ENCODE results near the gene MCOLN1. TPM values are rescaled to one million over a fixed set of nuclear protein-coding genes. Genes with fewer than 3 reads are reported as not detected.
"Not testable (repeated sequence)": the region's sequence is repeated elsewhere in the genome, so short reads cannot be mapped to it uniquely, and the experiment has no call there.

MCOLN1 gene
- total RNA-seq, 4 donors from 2014 or later: 5.6 to 24.7 (median 8.0) TPM

GRCh38 chr19:7565332-7565731 is 42.9 kb downstream of the MCOLN1 start:
- Histone ChIP-seq H3K4me1 (no peaks in the 10 kb centered on the region), H3K36me3 (no peaks in the 10 kb centered on the region), H3K4me3 (no peak overlapping the region), H3K27ac (no peak overlapping the region), H3K27me3 (no peaks in the 10 kb centered on the region), H3K9me3 (no peaks in the 10 kb centered on the region)
- intact Hi-C loops (cut with DNase I; ENCODE audit: low total_unique reads): no loop called here
- DNase-seq: no peak
- TF ChIP-seq, protein P1, sequence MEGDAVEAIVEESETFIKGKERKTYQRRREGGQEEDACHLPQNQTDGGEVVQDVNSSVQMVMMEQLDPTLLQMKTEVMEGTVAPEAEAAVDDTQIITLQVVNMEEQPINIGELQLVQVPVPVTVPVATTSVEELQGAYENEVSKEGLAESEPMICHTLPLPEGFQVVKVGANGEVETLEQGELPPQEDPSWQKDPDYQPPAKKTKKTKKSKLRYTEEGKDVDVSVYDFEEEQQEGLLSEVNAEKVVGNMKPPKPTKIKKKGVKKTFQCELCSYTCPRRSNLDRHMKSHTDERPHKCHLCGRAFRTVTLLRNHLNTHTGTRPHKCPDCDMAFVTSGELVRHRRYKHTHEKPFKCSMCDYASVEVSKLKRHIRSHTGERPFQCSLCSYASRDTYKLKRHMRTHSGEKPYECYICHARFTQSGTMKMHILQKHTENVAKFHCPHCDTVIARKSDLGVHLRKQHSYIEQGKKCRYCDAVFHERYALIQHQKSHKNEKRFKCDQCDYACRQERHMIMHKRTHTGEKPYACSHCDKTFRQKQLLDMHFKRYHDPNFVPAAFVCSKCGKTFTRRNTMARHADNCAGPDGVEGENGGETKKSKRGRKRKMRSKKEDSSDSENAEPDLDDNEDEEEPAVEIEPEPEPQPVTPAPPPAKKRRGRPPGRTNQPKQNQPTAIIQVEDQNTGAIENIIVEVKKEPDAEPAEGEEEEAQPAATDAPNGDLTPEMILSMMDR (IDR thresholded peaks at IDR 0.05): no peak
- no peak for TF ChIP-seq POLR2A (IDR thresholded peaks at IDR 0.05)

DNA sequence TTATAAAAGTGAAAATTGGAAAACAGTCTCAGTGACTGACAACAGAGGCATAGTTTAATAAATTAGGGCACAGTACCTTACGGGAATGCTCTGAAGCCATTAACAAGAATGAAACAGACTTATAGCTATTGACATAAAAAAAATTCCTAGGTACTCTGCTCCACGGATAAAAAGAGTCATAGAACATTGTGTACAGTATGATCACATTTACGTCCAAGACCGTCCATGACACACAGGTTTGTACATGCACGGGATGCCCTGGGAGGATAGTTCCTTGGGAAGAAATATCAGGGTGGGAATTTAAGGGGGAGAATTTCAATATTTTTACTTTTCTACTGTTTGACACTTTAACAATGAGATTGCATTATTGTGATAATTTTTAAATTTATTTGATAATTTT is 48.3 kb downstream of the MCOLN1 start:
- intact Hi-C loops (cut with DNase I; ENCODE audit: low total_unique reads): no loop called here
- TF ChIP-seq, protein P1 (IDR thresholded peaks at IDR 0.05): no peak
- TF ChIP-seq POLR2A (IDR thresholded peaks at IDR 0.05): no peak
- H3K9me3 ChIP-seq: no peaks in the 10 kb centered on the region
- H3K27ac ChIP-seq: no peak overlapping the region
- no peaks in the 10 kb centered on the region for H3K27me3 ChIP-seq
- no peaks in the 10 kb centered on the region for H3K36me3 ChIP-seq
- H3K4me1 ChIP-seq: no peaks in the 10 kb centered on the region
- no peak overlapping the region for H3K4me3 ChIP-seq
- DNase-seq: no peak

DNA sequence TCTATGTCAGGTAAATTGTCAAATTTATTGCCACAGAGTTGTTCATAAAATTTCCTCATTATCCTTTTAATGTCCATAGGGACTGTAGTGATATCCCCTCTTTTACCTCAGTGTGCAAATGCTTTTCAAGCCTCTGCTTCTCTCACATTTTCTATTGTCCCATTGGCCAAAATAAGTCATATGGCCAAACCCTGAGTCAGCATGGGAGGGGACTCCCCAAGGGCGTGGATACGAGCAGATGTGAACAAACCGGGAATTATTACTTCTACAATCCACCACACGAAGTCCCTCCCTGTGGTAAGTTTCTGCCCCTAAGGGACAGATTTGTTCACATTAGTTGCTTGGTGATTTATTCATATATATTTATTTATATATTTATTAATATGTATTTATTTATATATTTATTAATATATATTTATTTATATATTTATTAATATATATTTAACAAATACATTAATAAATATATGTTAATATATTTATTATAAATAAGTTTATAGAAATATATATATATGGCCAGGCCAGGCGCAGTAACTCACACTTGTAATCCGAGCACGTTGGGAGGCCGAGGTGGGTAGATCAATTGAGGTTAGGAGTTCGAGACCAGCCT is 53.1 kb downstream of the MCOLN1 start:
- H3K27me3 ChIP-seq: no peaks in the 10 kb centered on the region
- TF ChIP-seq, protein P1 (IDR thresholded peaks at IDR 0.05): no peak
- TF ChIP-seq POLR2A (IDR thresholded peaks at IDR 0.05): no peak
- no peaks in the 10 kb centered on the region for H3K36me3 ChIP-seq
- no peaks in the 10 kb centered on the region for H3K9me3 ChIP-seq
- no peak for DNase-seq
- H3K4me1 ChIP-seq: no peaks in the 10 kb centered on the region
- intact Hi-C loops (cut with DNase I; ENCODE audit: low total_unique reads): no loop called here
- no peak overlapping the region for H3K27ac ChIP-seq
- H3K4me3 ChIP-seq: no peak overlapping the region

GRCh38 chr19:7577422-7577821 is 55.0 kb downstream of the MCOLN1 start:
- H3K27ac ChIP-seq; DNase-seq; H3K4me1 ChIP-seq; H3K4me3 ChIP-seq; intact Hi-C loops (cut with DNase I; ENCODE audit: low total_unique reads); H3K27me3 ChIP-seq; H3K9me3 ChIP-seq; H3K36me3 ChIP-seq: not testable (repeated sequence)

- H3K36me3 ChIP-seq: no peaks in the 10 kb centered on the region
- no peak for TF ChIP-seq POLR2A (IDR thresholded peaks at IDR 0.05)
- TF ChIP-seq, protein P1 (IDR thresholded peaks at IDR 0.05): no peak
These were observed 55.7 kb downstream of the MCOLN1 start for GRCh38 chr19:7578127-7578526.

DNA sequence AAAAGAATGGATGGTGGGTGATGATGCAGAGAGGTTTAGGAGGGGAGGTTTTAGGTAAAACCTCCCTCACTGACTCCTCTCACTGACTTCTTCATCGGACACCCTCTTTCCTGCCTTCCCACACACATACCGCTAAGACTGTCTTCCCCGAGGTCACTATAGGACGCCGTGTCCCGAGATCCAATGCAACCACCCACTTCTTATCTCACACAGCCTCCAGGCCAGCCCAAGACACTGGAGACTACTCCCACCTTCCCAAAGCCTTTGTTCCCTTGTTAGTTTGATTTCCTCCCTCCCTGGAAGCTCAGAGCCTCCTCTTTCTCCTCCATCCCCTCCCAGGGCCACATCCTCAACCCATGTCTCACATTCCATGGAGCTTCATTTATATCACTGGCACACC is 56.8 kb downstream of the MCOLN1 start:
- intact Hi-C loops (cut with DNase I; ENCODE audit: low total_unique reads): no loop called here
- no peaks in the 10 kb centered on the region for H3K4me1 ChIP-seq
- H3K4me3 ChIP-seq: no peak overlapping the region
- no peak overlapping the region for H3K27ac ChIP-seq
- no peaks in the 10 kb centered on the region for H3K9me3 ChIP-seq
- no peaks in the 10 kb centered on the region for H3K36me3 ChIP-seq
- DNase-seq: no peak
- H3K27me3 ChIP-seq: no peaks in the 10 kb centered on the region
- TF ChIP-seq POLR2A (IDR thresholded peaks at IDR 0.05): no peak
- TF ChIP-seq, protein P1 (IDR thresholded peaks at IDR 0.05): no peak

More at GRCh38 chr19:7578127-7578526, 55.7 kb downstream of the MCOLN1 start:
- H3K27me3 ChIP-seq: no peaks in the 10 kb centered on the region
- no peak overlapping the region for H3K4me3 ChIP-seq
- no peaks in the 10 kb centered on the region for H3K4me1 ChIP-seq
- intact Hi-C loops (cut with DNase I; ENCODE audit: low total_unique reads): no loop called here
- no peak for DNase-seq
- no peak overlapping the region for H3K27ac ChIP-seq
- H3K9me3 ChIP-seq: no peaks in the 10 kb centered on the region
